SK-N-SH (cell line): ENCODE data around the gene GAS1. TPM values are rescaled to one million over a fixed set of nuclear protein-coding genes. Genes with fewer than 3 reads are reported as not detected.

Experiments used
- CTCF ChIA-PET: fragments of 300-600, 350-600 bp; formaldehyde crosslinking; extraction: SDS; loops from one replicate; lab custom pipeline; 2021; lab: Yijun Ruan, JAX
- POLR2A ChIA-PET: fragments of 350-600 bp; sonication (Branson Sonifier 250); formaldehyde crosslinking; extraction: SDS; loops from one replicate; lab custom pipeline; 2020; ENCODE audit warnings: antibody characterized with exemption, inconsistent platforms; lab: Yijun Ruan, JAX
- DNase-seq: peaks from one replicate; pipeline ENCODE4 v3.0.0; 2012
- H2AFZ ChIP-seq: fragments of 200-600 bp; sonication (generic); 2 replicates; pipeline ENCODE4 v1.8.1; 2016; ENCODE audit warnings: antibody characterized with exemption, mild to moderate bottlenecking, low read depth
- H3F3A ChIP-seq: fragments of 200-600 bp; sonication (generic); replicated peaks from 2 replicates; pipeline ENCODE3; 2016; ENCODE audit warnings: antibody characterized with exemption, mild to moderate bottlenecking; ENCODE audit not compliant: insufficient read depth
- H3K27ac ChIP-seq, 2 experiments: fragments of 200-500 bp in 1 of 2; fragments of 200-600 bp in 1 of 2; sonication (Bioruptor generic) in 1 of 2; sonication (generic), shearing (Covaris generic) in 1 of 2; 2 replicates each; pipeline versions ENCODE4 v1.5.1 to v1.6.1; 2014 to 2016; ENCODE audit warnings: low read depth in 2 of 2, inconsistent platforms in 1 of 2, low read length in 1 of 2, mild to moderate bottlenecking in 1 of 2, mixed read lengths in 1 of 2
- H3K27me3 ChIP-seq: fragments of 200-600 bp; sonication (generic), shearing (Covaris generic); 2 replicates; pipeline ENCODE4 v1.6.1; 2016; ENCODE audit warnings: mixed run types; ENCODE audit not compliant: insufficient read depth
- H3K36me3 ChIP-seq, 2 experiments: fragments of 200-500 bp in 1 of 2; fragments of 200-600 bp in 1 of 2; sonication (Bioruptor generic) in 1 of 2; sonication (generic) in 1 of 2; replicated peaks in 1 of 2; 2 replicates each; pipeline versions ENCODE3 to v1.5.1; 2014 to 2016; ENCODE audit warnings: low read length in 1 of 2, mild to moderate bottlenecking in 1 of 2; ENCODE audit not compliant: insufficient read depth in 2 of 2, control insufficient read depth in 1 of 2
- H3K4me1 ChIP-seq, 2 experiments: fragments of 200-500 bp in 1 of 2; fragments of 200-600 bp in 1 of 2; sonication (Bioruptor generic) in 1 of 2; sonication (generic), shearing (Covaris generic) in 1 of 2; 2 replicates each; pipeline versions ENCODE4 v1.5.1 to v1.6.1; 2014 to 2016; ENCODE audit warnings: low read depth in 1 of 2, low read length in 1 of 2, mixed run types in 1 of 2; ENCODE audit not compliant: insufficient read depth in 2 of 2, control insufficient read depth in 1 of 2
- H3K4me2 ChIP-seq: fragments of 200-600 bp; sonication (generic), shearing (Covaris generic); 2 replicates; pipeline ENCODE4 v1.6.1; 2017; ENCODE audit warnings: mixed run types
- H3K4me3 ChIP-seq, 2 experiments: fragments of 200-500 bp in 1 of 2; fragments of 200-600 bp in 1 of 2; sonication (Bioruptor generic) in 1 of 2; sonication (generic), shearing (Covaris generic) in 1 of 2; 2 replicates each; pipeline versions ENCODE4 v1.5.1 to v1.8.1; 2014 to 2016; ENCODE audit warnings: low read depth in 2 of 2, inconsistent platforms in 1 of 2, low read length in 1 of 2, mild to moderate bottlenecking in 1 of 2, mixed read lengths in 1 of 2, moderate library complexity in 1 of 2
- H3K79me2 ChIP-seq: fragments of 200-600 bp; sonication (generic); 2 replicates; pipeline ENCODE4 v1.8.1; 2017; ENCODE audit warnings: mild to moderate bottlenecking; ENCODE audit not compliant: insufficient read depth
- H3K9ac ChIP-seq: fragments of 200-600 bp; sonication (generic); 2 replicates; pipeline ENCODE4 v1.6.1; 2017; ENCODE audit warnings: mixed run types
- H3K9me2 ChIP-seq: fragments of 200-600 bp; sonication (generic); 2 replicates; pipeline ENCODE4 v1.6.1; 2017; ENCODE audit warnings: mixed run types
- H3K9me3 ChIP-seq: fragments of 200-600 bp; sonication (generic); 2 replicates; pipeline ENCODE4 v1.6.1; 2017; ENCODE audit warnings: mixed run types, mild to moderate bottlenecking, moderate library complexity
- H4K20me1 ChIP-seq: fragments of 200-600 bp; sonication (generic); 2 replicates; pipeline ENCODE4 v1.6.1; 2017; ENCODE audit warnings: mild to moderate bottlenecking, mixed run types; ENCODE audit not compliant: insufficient read depth
- CHD2 ChIP-seq: fragments of 150-350 bp; IDR thresholded peaks from 2 replicates; pipeline ENCODE4 v1.6.1; 2018; ENCODE audit warnings: low read length; ENCODE audit not compliant: partially characterized antibody
- CTCF ChIP-seq: fragments of 200-600 bp; sonication (generic); IDR thresholded peaks from 2 replicates; pipeline ENCODE4 v1.6.1; 2017; ENCODE audit warnings: antibody characterized with exemption, mild to moderate bottlenecking, moderate library complexity
- EZH2phosphoT487 ChIP-seq: fragments of 200-600 bp; sonication (generic); IDR thresholded peaks from 2 replicates; pipeline ENCODE4 v1.6.1; 2017; ENCODE audit warnings: low read depth, mixed run types, mild to moderate bottlenecking, antibody characterized with exemption, moderate library complexity, borderline replicate concordance
- FOXM1 ChIP-seq: IDR thresholded peaks from 2 replicates; pipeline ENCODE4 v1.4.0; 2012; ENCODE audit warnings: low read depth, mild to moderate bottlenecking
- GATA2 ChIP-seq: sonication (generic); formaldehyde crosslinking; IDR thresholded peaks from 2 replicates; pipeline ENCODE4 v1.5.0; 2020; ENCODE audit warnings: mild to moderate bottlenecking, missing genetic modification reagents
- IRF3 ChIP-seq: fragments of 150-350 bp; IDR thresholded peaks from 2 replicates; pipeline ENCODE4 v1.6.1; 2016; ENCODE audit warnings: mild to moderate bottlenecking, low read depth, low read length
- JUND ChIP-seq: IDR thresholded peaks from 2 replicates; pipeline ENCODE4 v1.4.0; 2012
- MXI1 ChIP-seq: IDR thresholded peaks from 2 replicates; pipeline ENCODE4 v1.6.1; 2012; ENCODE audit warnings: mild to moderate bottlenecking, low read depth, low read length, improper control_type of control experiment
- NFIC ChIP-seq: IDR thresholded peaks from 2 replicates; pipeline ENCODE4 v1.4.0; 2012; ENCODE audit warnings: borderline replicate concordance
- NRF1 ChIP-seq: IDR thresholded peaks from 2 replicates; pipeline ENCODE4 v1.6.1; 2012; ENCODE audit warnings: low read depth, mild to moderate bottlenecking, low read length
- POLR2AphosphoS5 ChIP-seq: IDR thresholded peaks from 2 replicates; pipeline ENCODE4 v1.6.1; 2012; ENCODE audit warnings: low read depth, low read length
- RAD21 ChIP-seq: IDR thresholded peaks from 2 replicates; pipeline ENCODE4 v1.6.1; 2012; ENCODE audit warnings: mild to moderate bottlenecking, low read length
- RCOR1 ChIP-seq: fragments of 150-350 bp; IDR thresholded peaks from 2 replicates; pipeline ENCODE4 v1.6.1; 2017; ENCODE audit warnings: antibody characterized with exemption, low read length
- REST ChIP-seq: IDR thresholded peaks from 2 replicates; pipeline ENCODE4 v1.6.1; 2012; ENCODE audit warnings: mild to moderate bottlenecking, low read depth, low read length, moderate library complexity
- RFX5 ChIP-seq: IDR thresholded peaks from 2 replicates; pipeline ENCODE4 v1.6.1; 2012; ENCODE audit warnings: mild to moderate bottlenecking, improper control_type of control experiment, low read length
- RXRA ChIP-seq: IDR thresholded peaks from 2 replicates; pipeline ENCODE4 v1.4.0; 2012; ENCODE audit warnings: low read depth, mild to moderate bottlenecking, borderline replicate concordance
- SIN3A ChIP-seq: IDR thresholded peaks from 2 replicates; pipeline ENCODE4 v1.6.1; 2012; ENCODE audit warnings: low read depth, mild to moderate bottlenecking, low read length, moderate library complexity, borderline replicate concordance
- SMC3 ChIP-seq: IDR thresholded peaks from 2 replicates; pipeline ENCODE4 v1.6.1; 2012; ENCODE audit warnings: low read depth, low read length, improper control_type of control experiment
- TAF1 ChIP-seq: IDR thresholded peaks from 2 replicates; pipeline ENCODE4 v1.6.1; 2012; ENCODE audit warnings: low read depth, mild to moderate bottlenecking, low read length, moderate library complexity, borderline replicate concordance
- TEAD4 ChIP-seq: IDR thresholded peaks from 2 replicates; pipeline ENCODE4 v1.4.0; 2012; ENCODE audit warnings: mild to moderate bottlenecking, borderline replicate concordance; ENCODE audit not compliant: insufficient read depth
- ZBTB33 ChIP-seq: IDR thresholded peaks from 2 replicates; pipeline ENCODE4 v1.4.0; 2012; ENCODE audit warnings: low read depth, borderline replicate concordance
- WGBS: methylation state at CpG from one replicate; pipeline ENCODE4 v1.1.6; 2017; ENCODE audit warnings: low lambda C conversion rate; 5-methylcytosine and 5-hydroxymethylcytosine counted together
- polyA plus RNA-seq, 3 experiments: library from polyadenylated mRNA; depleted of rRNA; stranded (reverse); fragments of >200 nt; gene quantifications; 2 replicates each; pipeline ENCODE4 v1.2.3, GENCODE V29; 2012

GAS1 gene
- polyA plus RNA-seq, 1 of the 3 experiments (the other 2 are of a cell fraction) = 37.8 TPM

- TF ChIP-seq REST (no peak), RCOR1 (no peak), POLR2AphosphoS5 (no peak), EZH2phosphoT487 (no peak), NFIC (no peak), FOXM1 (no peak), TEAD4 (no peak), RAD21 (no peak), SMC3 (no peak), CHD2 (no peak), MXI1 (no peak)
Measured at GRCh38 chr9:86902991-86903733, 44.1 kb downstream of the GAS1 start (continued).

- H3K9me2 ChIP-seq = no peaks in the 10 kb centered on the region
- DNase-seq = no peak
- H3F3A ChIP-seq = no peaks in the 10 kb centered on the region
- no peaks in the 10 kb centered on the region for H3K36me3 ChIP-seq
- H3K27ac ChIP-seq = no peak overlapping the region
- peaks cover 0 to 9% of the 10 kb centered on the region in 2 experiments; a peak in 1 of 4 replicates for H3K4me1 ChIP-seq
- no peaks in the 10 kb centered on the region for H4K20me1 ChIP-seq
- H3K79me2 ChIP-seq = no peaks in the 10 kb centered on the region
- no peak overlapping the region for H3K4me2 ChIP-seq
- H3K4me3 ChIP-seq = no peak overlapping the region
- CTCF ChIA-PET = interaction anchor here (1.3 kb wide), 1 partner anchor 179 kb away, joined by 3 read pairs; no protein-coding TSS in a partner anchor
- no peaks in the 10 kb centered on the region for H3K27me3 ChIP-seq
- POLR2A ChIA-PET = interaction anchor here (0.6 kb wide), 1 partner anchor 16 kb away, joined by 5 read pairs; no protein-coding TSS in a partner anchor
- 87% methylated on average over 19 of the region's 21 CpGs for WGBS
- H2AFZ ChIP-seq = no peak overlapping the region
- no peak for TF ChIP-seq CTCF
- no peak for TF ChIP-seq FOXM1
- no peak for TF ChIP-seq JUND
- no peak for TF ChIP-seq RXRA
- no peak for TF ChIP-seq IRF3
- TF ChIP-seq ZBTB33 = no peak
- TF ChIP-seq RFX5 = no peak
- no peak for TF ChIP-seq GATA2 (CRISPR knock-in tag)
- no peak for TF ChIP-seq RAD21
- TF ChIP-seq SIN3A = no peak
- TF ChIP-seq RCOR1 = no peak
- TF ChIP-seq NRF1 = no peak
- TF ChIP-seq TAF1 = no peak
- H3K9ac ChIP-seq = no peak overlapping the region
- no peaks in the 10 kb centered on the region for H3K9me3 ChIP-seq
Measured at GRCh38 chr9:86902586-86902985, 44.7 kb downstream of the GAS1 start.
